22Rv1 (cell line): ENCODE measurements around the gene CYTH1.

ENCODE experiments used
- H3K27ac ChIP-seq: fragments of 450-650 bp; 2 replicates; pipeline ENCODE4 v1.5.1; 2017
- CTCF ChIP-seq: fragments of 450-650 bp; IDR thresholded peaks from 2 replicates; pipeline ENCODE4 v1.5.1; 2017; ENCODE audit warnings: mild to moderate bottlenecking
- ZFX ChIP-seq: fragments of 450-650 bp; IDR thresholded peaks from 2 replicates; pipeline ENCODE4 v1.6.1; 2017; ENCODE audit warnings: antibody characterized with exemption, borderline replicate concordance

The CYTH1 gene

DNA sequence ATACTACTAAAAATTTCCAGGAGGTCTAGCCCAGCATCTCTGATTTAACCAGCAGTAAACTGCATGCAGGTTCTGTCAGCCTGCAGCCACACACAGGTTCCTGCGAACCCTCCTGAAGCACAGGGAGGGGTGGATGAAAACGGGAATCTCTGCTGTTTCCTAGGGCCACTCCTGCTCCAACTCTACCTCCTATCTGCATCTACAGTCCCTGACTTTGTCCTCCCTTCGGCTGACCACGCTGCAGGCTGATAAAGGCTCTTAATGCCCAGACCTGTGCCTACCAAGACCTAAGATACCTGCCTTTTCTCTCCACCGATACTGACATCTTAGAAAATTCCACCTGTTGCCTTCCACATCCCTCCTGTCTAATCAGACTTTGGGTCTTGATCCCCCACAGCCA, 50.2 kb downstream of the CYTH1 start:
- H3K27ac ChIP-seq = no peak overlapping the region
- TF ChIP-seq CTCF (no peak), ZFX (no peak)

DNA sequence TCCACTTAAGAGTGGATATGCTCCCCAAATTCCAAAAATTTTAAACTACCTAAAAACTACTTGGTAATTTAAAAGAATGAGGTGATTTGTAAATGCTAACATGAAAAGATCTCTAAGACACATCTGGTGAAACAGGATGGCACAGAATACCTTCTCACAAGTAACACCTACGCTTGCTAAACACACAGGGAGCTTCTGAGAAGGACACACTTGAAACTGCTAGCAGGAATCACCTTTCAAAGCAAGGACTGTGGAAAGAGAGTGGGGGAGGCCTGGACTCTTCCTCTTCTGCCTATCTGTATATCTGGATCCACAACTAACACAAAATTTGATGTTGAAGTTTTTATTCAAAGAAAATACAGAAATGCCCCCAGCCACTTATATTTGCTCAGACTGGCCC, 52.4 kb downstream of the CYTH1 start:
- TF ChIP-seq ZFX (no peak), CTCF (no peak)
- no peak overlapping the region for H3K27ac ChIP-seq

DNA sequence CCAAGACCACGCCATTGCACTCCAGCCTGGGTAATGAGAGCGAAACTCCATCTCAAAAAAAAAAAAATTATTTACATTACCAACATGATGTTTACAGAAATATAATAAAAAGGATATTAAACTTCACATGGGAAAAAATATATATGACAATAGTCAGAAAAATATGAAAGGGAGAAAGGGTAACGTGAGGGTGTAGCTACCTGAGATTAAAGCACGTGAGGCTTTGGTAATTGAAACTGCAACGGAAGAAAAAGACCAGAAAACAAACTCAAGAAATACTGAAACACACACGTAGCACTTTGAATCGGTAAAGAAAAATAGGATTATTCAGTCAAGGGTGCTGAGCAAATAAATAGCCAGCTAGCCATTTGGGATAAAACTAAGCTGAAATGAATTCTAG, 53.6 kb downstream of the CYTH1 start:
- TF ChIP-seq ZFX (no peak), CTCF (no peak)
- no peak overlapping the region for H3K27ac ChIP-seq

GRCh38 chr17:78727476-78728229, 54.4 kb downstream of the CYTH1 start:
- TF ChIP-seq CTCF = no peak
- no peak for TF ChIP-seq ZFX
- H3K27ac ChIP-seq = no peak overlapping the region

DNA sequence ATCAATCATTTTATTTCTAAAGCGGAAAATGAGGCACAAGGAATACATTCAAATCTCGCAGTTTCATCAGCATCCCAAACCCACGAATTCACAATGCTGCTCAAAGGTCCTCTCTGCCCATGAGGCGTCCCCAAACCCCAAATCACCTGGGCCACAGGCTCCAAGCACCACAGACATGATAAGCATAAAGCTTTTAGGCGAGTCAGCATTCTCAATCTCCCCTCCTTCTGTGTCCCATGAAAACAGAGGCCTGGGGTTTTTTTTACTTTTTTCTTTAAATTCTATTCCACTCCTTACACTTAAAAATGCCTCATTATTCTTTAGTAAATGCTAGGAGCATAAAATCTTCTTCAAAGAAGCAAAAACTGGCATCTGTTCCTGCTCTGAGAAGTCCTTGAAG, 55.0 kb downstream of the CYTH1 start:
- no peak overlapping the region for H3K27ac ChIP-seq
- TF ChIP-seq CTCF = no peak
- no peak for TF ChIP-seq ZFX

- no peak for TF ChIP-seq ZFX
- TF ChIP-seq CTCF = no peak
- no peak overlapping the region for H3K27ac ChIP-seq
Observed at GRCh38 chr17:78726513-78726912, 55.6 kb downstream of the CYTH1 start.

- H3K27ac ChIP-seq = no peak overlapping the region
- no peak for TF ChIP-seq CTCF
- TF ChIP-seq ZFX = no peak
Observed at GRCh38 chr17:78725448-78726021, 56.5 kb downstream of the CYTH1 start.
